HEK293 (cell line): Measurements from ENCODE around the gene TCF7L1.

Experiments used
- CTCF ChIP-seq: fragments of 450-650 bp; formaldehyde crosslinking; IDR thresholded peaks from 2 replicates; pipeline ENCODE4 v1.5.1; 2016; ENCODE audit warnings: missing biosample characterization, missing genetic modification characterization
- ZBTB1 ChIP-seq: fragments of 450-650 bp; formaldehyde crosslinking; IDR thresholded peaks from 2 replicates; pipeline ENCODE4 v1.5.1; 2016; ENCODE audit warnings: missing biosample characterization, missing genetic modification characterization
- ZNF184 ChIP-seq: fragments of 450-650 bp; IDR thresholded peaks from 2 replicates; pipeline ENCODE4 v1.5.1; 2018; ENCODE audit warnings: missing biosample characterization, mild to moderate bottlenecking, missing genetic modification characterization
- ZNF548 ChIP-seq: fragments of 450-650 bp; formaldehyde crosslinking; IDR thresholded peaks from 2 replicates; pipeline ENCODE4 v1.5.1; 2016; ENCODE audit warnings: missing biosample characterization, missing genetic modification characterization

GRCh38 chr2:85209887-85210286 is 76.7 kb downstream of the TCF7L1 start:
- no peak for TF ChIP-seq ZNF548 (tag by site-specific recombination)
- TF ChIP-seq ZNF184 (tag by site-specific recombination) = no peak
- TF ChIP-seq CTCF (tag by site-specific recombination) = no peak
- TF ChIP-seq ZBTB1 (tag by site-specific recombination) = no peak
